M059J (cell line): ENCODE measurements around the gene PCSK5. TPM values are rescaled to one million over a fixed set of nuclear protein-coding genes. Genes with fewer than 3 reads are reported as not detected.
A peak's percentile ranks its signal among the peaks of the same experiment; 100 is the strongest.

ENCODE experiments used
- DNase-seq: peaks from one replicate; pipeline ENCODE4 v3.0.0-alpha.2; 2012; ENCODE audit warnings: low read depth
- total RNA-seq: library from RNA; depleted of rRNA; stranded (reverse); fragments of >200 nt; shearing (Covaris generic); gene quantifications from 2 replicates; pipeline ENCODE4 v1.2.3, GENCODE V29; 2014

Gene PCSK5
- total RNA-seq, 1 experiment from 2014 or later = 0.10 TPM

DNA sequence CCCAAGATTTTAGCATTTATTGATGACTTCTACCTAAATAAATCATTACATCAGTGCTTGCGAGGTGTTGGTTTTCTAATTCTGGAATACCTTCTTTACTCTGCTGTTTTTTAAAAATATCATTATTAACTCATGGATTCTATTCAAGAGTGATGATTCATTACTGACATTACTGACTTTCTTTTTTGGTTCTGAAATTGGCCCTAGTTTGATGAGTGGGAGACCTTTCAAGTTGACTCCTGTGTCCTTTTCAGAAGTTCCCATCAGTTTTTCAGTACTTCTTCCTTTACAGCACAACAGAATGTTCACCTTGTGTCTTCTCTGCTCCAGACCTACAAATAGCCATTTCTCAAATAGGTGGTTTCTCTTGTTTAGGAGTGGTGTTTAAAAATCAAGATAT is 114.1 kb downstream of the PCSK5 start:
- DNase-seq = no peak

DNA sequence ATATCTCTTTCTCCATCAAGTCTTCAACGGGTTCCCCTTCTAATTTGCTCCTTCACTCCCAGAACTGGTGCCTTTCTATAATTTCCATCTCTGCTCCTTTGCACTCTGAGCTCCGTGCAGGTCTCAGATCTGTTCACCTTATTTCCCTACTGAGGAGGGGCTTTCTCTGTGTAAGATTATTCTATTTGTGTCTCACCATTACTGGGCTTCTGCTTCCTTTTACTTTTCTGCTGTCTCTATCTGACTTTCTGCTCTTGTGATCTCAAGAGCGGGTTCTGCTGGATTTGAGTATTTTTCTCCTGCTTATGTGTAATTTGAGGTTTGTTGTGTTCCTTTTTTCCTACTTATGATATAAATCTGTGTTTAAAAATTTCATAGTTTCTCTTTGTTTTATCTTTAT is 117.5 kb downstream of the PCSK5 start:
- no peak for DNase-seq

DNA sequence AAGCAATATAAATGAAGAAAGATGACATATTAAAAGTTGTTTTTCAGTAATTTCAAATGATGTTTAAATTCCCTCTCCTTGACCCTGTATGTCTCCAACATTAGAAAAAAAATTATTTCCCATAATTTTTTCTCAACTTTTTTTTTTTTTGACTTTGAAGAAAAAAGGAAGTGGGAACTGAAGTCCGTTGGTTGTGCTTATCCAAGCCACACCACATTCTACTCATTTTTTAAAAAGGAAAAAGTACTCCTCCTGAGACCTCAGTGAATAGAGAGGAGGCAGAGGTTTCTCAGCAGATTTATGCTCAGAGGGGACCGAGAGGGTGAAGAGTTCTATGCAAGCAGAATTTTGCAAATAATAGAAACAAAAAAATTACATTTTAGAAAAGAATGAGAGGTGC is 123.3 kb downstream of the PCSK5 start:
- DNase-seq = no peak

DNA sequence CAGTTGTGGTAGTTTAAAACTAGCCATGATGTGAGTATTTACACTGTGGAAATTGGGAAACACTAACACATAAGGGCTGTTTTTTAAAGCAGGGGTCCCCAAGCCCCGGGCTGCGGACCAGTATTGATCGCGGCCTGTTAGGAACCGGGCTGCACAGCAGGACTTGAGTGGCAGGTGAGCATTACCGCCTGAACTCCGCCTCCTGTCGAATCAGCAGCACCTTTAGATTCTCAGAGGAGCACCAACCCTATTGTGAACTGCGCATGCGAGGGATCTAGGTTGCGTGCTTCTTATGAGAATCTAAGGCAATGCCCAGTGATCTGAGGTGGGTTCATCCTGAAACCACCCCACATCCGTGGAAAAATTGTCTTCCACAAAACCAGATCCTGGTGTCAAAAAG is 127.8 kb downstream of the PCSK5 start:
- DNase-seq = no peak

DNA sequence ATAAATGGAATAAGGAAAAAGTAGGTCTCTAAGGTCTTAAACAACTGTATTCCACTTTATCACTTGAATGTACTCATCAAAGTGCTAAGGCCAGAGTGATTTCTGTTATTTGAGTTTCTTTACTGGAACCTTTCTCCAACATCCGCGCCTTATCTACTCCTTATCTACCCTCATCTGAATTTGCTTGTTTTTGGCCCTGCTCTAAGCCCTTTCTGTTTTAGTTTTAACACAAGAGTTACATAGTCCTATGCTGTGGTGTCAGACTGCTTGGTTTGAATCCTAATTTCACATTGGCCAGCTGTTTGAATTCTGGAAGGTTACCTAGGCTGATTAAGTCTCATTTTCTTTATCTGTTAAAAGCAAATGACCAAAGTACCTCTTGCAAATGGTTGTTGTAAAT is 128.3 kb downstream of the PCSK5 start:
- no peak for DNase-seq

DNA sequence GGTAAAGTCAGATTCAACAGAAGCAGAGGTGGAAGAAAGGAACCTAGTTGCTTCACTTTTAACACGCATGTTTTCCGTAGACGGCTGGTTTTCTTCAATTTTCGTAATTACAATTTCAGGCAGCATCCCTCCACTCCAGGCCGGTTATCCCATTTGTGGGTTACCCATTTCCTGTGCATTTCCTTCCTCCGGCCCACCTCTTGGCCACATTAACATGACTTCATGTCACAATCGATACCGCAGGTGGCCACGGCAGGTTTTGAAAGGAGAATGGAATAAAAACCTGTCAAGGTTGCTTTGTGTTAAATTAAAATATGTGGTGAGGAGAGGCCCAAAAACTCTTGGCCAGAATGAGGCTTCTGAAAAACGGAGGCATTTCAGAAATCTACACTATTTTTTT is 130.2 kb downstream of the PCSK5 start:
- DNase-seq = no peak

DNA sequence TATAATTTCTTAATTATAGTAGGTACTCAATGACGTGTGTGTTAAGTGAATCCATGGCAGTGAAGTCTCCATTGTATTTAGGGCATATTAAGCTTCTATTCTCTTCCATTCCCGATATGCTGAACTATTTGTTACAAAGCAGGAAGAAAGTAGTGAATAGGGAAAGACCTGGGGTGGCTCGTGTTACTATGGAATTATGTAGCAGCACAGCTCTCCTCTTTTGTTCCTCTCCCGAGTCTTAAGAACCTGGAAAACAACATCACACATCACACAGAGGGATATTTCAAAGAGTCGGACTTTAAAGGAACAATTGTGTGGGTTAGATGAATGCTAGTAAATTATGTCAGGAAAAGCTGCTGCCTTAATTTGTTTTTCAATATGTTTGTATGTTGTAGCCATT is 131.8 kb downstream of the PCSK5 start:
- DNase-seq = no peak

DNA sequence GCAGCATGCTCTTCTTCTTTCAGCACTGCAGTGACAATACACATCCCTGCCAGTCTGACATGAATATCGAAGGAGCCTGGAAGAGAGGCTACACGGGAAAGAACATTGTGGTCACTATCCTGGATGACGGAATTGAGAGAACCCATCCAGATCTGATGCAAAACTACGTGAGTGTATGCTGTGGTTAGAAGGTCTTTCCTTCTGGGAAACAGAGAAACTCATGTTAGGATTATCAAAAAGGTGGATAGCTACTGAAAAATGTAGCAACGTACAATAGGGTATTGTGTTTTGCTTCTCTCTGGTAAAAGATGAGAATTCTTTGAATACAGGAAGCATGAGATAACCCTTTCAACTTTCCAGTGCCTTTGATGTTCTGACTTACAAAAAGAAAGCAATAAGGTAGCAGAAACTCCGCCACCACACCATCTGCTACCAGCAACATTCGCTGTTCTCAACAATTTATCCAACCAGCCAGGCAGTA is 133.3 kb downstream of the PCSK5 start:
- peak; percentile 5 for DNase-seq

DNA sequence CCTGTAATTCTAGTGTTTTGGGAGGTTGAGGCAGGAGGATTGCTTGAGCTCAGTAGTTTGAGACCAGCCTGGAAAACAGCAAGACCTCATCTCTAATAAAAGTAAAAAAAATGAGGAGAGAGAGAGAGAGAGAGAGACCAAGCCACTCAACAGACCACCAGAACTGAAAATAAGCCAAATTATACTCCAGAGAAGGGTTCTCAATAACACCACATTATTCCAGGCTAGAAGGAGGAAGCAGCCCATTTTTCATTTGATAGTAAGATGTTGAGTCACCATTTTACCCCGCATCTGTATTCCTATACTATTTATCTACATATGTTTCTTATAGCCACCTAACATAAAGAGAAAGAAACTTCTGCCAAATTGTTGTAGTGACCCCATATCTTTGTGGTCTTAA is 134.8 kb downstream of the PCSK5 start:
- DNase-seq = no peak

DNA sequence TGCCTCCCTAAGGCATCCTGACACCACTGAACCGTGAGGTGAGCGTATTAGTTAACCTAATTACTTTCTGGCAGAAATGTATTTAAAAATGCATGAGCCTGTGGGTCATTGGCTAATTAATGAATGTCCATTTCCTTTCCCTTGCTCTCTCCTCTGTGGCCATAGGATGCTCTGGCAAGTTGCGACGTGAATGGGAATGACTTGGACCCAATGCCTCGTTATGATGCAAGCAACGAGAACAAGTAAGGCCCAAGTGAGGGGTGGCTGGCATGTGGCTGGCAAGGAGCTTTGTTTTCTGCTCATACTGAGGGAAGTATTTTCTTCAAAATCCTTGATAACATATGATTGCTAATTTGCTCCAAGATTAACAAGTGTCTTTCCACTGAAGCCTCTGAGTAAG is 136.3 kb downstream of the PCSK5 start:
- no peak for DNase-seq

DNA sequence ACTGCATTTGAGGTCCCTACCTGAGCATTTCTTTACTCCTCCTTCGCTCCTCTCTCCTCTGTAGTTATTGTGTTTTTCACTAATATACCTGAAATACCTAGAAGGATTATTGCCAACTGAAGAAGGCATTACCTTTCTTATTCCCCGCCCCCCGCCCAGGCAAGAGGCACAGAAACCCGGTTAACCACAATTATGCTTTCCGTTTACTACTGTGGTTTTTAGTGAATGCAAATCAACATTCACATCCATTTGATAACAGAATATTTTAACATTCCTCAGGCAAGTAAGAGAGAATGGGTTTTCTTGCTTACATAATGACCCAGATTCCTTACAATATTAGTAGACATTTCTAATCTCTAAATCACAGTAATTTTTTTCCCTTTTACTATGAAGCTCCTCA is 136.9 kb downstream of the PCSK5 start:
- DNase-seq = peak; percentile 25

DNA sequence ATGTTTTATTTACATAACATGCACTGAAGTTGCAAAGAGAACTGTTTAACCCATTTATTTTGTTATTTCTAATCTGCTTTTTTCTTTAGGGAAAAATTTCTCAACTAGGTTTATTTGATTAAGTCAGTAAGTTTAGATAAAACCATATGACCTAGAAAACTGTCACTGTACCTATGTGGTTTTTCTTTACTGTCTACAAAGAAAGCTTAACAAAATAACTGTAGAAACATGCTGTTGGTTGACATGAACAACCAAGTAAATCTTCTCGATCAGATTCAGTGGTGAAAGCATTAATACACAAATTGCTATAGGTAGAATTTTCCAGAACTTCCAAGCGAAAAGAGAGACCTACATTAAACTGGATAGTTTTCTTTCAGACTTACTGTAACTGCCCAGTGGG is 137.4 kb downstream of the PCSK5 start:
- no peak for DNase-seq

DNA sequence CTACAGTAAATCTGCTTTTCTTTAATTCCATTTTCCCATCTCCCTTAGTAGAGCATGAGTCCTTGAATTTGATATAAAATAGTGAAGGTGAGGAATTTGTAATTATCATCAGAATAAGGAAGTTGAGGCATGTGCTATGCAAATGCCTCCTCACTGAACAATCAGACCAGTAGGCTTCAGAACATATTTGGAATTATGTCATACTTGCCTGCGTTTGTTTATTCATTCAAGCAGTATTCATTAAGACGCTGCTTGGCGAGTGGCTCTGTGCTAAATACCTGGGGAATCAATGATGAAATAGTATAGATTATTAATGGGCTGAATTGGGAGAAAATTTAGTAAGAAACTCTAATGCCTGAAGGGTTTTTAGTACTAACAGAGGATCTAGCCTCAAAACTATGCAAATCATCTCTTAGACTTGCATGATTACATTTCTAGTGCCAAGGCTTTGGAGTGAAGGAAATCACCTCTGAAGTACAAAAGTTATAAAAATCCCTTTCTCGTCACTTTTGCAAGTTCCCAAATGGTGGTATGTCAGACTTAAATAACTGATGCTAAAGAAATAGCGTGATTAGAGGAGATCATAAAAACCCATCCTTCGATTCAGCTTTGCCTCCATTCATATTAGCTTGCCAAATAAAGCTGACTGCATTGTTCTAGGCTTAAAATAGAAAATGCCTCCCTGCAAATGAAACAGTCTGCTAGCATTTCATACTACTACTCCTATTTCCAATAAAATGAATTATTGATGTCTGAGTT is 141.7 kb downstream of the PCSK5 start:
- DNase-seq = no peak

DNA sequence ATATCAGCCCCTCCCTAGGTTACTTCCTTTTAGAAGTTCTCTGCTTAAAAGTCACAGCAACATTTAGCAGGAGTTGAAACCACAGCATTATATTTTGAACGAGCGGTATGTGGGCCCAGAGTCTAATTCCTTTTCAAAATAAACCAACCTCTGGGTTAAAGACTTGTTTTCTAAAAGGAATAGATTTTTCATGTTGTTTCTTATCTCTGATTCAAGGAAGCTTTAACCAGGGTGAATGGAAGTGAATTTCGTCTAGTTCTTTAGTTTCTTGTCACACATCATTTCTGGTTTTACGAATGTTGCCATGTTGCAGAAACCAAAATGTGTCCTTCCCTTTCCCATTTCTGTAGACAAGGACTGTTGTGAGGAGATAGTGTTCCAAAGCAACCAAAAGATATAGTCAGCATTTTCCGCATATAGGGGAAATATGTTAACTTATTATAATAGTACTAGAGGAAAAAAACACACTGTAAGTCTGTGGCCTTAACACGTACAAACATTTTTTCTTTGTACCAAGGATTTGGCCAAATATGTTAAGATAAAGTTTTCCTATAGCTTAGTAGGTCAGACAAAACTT is 142.4 kb downstream of the PCSK5 start:
- DNase-seq = no peak

DNA sequence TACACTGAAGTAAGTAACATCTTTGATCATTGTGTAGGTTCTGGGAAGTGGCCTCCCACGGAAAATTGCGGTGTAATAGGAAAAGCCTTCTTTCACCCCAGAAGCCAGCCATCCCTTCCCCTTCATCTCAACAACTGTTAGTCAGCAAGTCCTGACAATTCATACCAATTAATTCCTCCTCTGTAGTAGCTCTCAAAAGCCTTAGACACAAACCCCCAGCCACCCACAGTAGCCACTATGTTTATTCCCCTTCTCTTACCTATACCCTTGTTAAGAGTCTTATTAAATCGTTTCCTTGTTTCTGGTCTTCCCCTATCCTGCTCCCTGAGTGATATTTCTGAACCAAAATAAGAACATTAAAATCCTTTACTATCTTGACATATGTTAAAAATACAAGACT is 143.6 kb downstream of the PCSK5 start:
- DNase-seq = no peak

DNA sequence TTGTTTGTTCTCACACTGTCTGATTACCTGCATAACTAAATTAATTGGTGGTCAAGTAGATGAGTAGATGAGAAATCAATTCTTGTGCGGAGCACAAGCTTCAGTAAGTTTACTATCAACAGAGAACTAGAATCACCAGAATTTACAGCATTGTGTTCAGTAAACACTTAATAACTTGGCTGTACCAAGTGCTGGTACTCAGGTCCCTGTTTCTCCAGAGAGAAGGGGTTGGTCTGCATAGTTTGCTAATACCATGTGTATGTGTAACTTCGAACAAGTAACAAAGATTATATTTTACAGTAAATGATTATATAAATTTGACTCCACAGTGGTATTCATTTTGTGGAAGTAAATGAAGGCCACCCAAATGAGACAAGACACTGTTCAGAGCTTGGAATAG is 146.3 kb downstream of the PCSK5 start:
- no peak for DNase-seq

DNA sequence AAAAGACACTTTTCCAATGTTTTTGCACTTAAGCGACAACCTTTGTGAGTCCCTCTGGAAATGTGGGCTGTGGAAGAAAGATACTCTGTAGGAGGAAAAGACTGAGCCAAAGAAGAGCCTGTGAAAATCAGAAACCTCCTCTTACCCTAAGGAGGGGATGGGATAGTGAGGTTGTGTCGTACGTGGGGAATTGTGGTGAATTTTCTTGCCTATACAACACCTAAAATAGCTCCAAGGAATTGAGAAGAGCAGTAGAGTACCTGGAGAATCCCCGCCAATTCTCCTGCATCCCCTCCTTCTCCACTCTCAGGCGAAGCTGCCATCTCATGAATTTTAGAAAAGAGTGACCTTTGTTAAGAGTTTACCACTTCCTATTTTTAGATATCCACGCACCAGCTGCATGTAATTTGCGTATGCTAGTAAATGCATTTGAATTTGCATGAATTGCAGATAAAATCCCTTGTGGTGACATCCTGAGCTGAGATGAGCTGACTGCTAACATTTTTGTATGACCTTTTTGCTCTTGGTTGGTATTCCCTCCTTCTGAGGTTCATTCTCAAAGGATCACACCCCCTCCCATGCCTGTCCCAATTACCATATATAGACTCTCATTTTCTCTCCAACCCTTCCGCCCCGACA is 147.2 kb downstream of the PCSK5 start:
- DNase-seq = no peak

DNA sequence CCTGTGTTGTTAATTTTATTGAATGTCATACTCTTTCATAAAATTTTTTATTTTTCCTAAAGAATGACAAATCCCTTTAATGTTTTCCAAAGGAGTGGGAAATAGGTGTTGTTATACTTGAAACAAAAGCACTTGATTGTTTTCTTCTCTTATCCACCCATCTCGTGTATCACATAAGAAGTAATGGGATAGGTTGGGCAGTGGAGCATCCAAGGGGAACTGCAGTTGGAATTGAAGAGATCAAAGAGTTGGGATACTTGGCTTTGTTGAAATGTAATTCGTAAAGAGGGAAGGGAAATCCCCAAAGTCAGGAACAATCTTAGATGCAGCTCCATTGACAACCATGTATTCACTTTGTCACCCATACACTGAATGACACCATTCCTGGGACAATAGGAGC is 148.0 kb downstream of the PCSK5 start:
- no peak for DNase-seq

DNA sequence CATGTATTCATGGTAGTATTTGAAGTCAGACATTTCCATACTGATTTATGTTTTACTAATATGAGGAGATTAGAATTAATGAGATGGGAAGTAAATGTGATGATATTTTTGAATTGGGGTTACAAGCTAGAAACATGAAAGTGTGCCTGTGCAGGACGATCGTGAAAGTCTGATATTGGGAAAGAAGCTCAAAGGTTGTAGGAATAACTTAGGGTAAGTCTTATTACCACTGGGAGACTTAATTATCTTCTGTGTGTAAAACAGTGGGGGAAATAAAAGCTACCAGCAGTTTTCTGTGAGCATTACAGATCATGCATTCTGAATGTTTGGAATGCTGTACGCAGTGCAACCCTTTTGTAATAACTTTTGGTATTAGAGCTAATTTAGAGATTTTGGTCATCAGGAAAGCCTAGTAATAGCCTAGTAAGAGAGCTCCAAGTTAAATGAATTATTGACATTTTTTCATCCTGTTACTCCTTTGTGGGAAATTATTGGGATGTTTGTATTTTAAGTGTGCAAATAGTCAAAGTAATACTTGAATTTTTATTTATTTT is 153.9 kb downstream of the PCSK5 start:
- no peak for DNase-seq

DNA sequence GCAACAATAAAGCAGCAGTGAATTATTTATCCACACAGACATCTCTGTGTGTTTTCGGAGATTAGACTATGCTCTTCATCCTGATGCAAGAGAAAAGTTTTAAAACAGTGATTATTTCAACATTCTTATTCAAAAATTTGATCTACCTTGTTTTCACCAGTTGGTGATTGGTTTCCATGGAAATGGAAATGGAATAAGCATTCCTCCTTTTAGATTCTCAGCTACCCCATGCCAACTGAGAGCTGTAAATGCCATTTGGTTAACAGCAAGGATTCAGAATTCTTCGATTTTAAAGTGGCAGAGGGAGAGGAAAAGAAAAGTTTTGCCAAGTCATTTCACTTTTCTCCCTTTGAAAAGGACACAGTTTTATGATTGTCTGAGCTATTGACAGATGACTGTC is 154.7 kb downstream of the PCSK5 start:
- DNase-seq = no peak

DNA sequence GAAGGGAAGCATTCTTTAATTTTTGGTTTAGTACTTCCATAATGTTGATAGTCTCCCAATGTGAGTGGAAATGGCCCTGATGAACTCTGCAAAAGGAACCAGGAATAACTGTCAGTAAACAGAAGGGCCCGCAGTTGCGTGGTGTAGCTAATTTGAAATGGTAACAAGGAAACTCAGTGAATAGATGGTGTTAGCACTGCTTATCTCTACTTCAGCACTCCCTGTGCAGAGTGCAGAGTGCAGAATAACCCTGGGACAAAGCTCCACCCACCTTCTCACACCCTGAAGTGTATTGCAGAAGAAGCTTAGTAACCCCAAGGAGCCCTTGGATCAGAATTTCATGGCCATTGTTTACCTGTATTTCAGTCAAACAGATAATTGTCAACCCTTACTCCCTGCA is 158.9 kb downstream of the PCSK5 start:
- DNase-seq = no peak

DNA sequence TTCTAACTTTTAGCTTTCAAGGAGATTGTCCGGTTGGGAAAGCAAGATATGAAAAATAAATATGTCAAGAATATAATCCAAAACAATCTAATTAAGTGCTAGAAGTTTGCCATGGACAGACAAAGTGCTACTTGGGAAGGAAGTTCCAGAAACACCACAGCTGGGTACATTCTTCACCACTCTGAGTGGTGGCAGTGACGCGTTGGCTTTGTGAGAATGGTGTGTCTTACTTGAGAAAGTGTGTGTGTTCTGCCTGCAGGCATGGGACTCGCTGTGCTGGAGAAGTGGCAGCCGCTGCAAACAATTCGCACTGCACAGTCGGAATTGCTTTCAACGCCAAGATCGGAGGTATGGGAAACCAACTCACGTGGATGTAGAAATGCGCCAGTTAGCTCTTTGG is 177.2 kb downstream of the PCSK5 start:
- DNase-seq = no peak

DNA sequence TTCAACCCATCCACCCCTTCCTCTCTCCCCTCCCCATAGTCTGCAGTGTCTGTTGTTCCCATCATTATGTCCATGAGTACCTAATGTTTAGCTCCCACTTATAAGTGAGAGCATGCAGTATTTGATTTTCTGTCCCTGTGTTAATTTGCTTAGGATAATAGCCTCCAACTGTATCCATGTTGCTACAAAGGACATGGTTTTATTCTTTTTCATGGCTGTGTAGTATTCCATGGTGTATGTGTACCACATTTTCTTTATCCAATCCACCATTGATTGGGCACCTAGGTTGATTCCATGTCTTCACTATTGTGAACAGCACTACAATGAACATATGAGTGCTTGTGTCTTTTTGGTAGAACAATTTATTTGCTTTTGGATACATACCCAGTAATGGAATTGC is 187.1 kb downstream of the PCSK5 start:
- no peak for DNase-seq
